HG03558 (cell line): Measurements from ENCODE around the gene HSDL2.
"Not testable (repeated sequence)": the region's sequence is repeated elsewhere in the genome, so short reads cannot be mapped to it uniquely, and the experiment has no call there.

ENCODE experiments used
- ATAC-seq: cut with Tn5 transposase; IDR thresholded peaks from one replicate; pipeline ENCODE4 v1.9.1; 2021; ENCODE audit warnings: moderate number of reproducible peaks; ENCODE audit not compliant: unreplicated experiment; ENCODE audit errors: extremely low read depth

HSDL2 gene

DNA sequence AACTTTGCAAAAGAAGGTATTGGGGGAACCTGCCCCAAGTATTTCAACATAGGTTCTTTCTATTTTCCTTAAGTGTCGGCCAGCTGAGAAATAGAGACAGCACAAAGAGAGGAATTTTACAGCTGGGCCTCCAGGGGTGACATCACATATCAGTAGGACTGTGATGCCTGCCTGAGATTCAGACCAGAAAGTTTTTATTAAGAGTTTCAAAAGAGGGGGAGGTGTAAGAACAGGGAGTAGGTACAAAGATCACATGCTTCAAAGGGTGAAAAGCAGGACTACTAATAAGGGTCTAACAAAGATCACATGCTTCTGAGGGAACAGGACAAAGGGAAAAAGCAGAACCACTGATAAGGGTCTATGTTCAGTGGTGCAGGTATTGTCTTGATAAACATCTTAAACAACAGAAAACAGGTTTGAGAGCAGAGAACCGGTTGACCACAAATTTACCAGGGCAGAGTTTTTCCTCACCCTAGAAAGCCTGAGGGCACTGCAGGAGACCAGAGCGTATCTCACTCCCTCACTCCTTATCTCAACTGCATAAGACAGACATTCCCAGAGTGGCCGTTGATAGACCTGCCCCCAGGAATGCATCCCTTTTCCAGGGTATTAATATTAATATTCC, 12.1 kb downstream of the HSDL2 start:
- ATAC-seq: not testable (repeated sequence)

DNA sequence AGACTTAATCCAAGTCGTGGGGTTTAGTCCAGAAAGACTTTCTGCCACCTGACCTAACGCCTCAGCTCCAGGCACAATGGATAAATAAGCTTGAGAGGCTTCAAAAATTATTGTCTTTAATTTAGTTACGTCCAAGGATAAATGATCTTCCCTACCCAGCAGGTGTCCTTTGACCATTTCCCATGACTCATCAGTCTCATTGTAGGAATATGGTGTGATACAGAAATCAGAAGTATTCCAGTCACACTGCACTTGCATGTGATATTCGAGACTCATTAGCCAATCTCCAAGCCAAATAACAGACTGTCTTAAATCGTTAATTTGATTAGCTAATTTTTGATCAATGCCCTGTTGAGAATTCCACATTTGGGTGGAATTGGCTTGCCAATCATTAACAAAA, 13.2 kb downstream of the HSDL2 start:
- not testable (repeated sequence) for ATAC-seq

DNA sequence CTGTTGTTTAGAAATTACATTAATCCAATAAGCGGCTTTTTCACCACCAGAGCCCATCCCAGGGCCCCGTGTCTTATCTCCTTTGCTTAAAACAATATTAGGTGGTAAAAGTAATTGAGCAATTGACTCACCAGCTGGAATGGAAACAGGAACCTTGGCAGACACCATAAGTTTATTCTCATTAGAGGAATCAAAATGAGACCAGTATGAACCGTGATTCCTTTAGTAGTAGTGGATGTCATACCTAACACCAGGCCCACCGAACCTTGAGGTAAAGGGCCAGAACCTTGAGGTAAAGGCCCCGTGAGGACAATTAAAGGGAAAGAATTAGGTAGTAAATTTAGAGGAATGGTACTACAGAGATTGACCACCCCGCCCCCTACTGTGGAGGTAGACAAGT, 16.5 kb downstream of the HSDL2 start:
- ATAC-seq: no peak

DNA sequence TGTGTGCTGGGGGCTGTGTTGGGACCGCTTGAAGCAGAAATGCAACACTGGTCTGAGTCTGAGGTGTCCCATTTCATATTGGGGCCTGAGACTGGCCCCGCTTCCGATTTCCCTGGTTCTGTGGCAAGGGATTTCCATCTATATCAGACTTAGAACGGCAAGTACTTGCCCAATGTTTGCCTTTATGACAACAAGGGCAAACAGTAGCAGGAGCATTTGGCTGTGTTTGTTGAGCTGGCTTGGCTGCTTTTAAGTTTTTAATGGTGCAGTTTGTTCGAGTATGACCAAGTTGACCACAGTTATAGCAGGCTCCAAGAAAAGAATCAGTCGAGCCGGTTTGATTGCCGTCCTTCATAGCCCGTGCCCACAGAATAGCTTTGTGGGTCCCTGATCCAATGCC, 17.0 kb downstream of the HSDL2 start:
- ATAC-seq: no peak

DNA sequence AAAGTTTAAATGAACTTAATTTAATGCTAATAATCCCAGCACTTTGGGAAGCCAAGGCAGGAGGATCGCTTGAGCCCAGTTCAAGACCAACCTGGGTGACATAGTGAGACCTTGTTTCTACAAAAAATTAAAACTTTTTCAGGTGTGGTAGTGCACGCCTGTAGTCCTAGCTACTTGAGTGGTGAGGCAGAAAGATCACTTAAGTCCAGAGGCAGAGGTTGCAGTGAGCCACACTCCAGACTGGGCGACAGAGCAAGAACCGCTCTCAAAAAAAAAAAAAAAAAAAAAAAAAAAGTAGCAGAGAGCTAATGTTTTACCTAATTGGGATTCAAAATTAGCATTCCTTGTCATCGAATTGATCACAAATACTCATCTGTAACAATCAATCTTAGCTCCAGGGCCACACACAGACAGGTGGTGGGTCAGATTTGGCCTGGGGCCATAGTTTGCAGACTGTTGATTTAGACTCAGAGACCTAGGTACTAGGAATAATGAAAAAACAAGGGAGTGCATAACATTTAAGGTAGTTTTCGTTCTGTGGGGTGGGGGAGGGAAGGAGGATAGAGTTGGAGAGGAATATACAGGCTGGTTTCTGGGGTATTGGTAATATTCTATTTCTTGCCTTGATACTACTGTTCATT, 21.4 kb downstream of the HSDL2 start:
- ATAC-seq: no peak

DNA sequence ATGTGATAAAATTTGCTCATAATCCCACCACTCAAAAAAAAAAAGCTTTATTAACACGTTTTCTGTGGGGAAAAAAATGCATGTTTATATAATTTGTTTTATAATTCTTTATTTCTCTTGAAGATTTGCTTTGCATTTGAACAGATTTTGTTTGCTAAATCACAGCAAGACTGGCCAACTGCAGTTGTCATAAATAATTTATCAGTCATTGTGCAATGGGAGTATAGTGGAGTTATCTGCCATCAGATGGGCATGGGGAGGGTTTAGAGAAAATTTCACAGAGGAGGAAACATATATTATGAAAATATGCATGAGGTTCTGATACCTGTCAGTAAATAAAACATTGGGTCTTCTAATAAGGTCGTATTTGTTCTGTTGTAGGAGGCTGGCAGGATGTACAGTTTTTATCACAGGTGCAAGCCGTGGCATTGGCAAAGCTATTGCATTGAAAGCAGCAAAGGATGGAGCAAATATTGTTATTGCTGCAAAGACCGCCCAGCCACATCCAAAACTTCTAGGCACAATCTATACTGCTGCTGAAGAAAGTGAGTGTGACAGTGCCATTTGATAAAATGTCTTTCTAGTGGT, 23.8 kb downstream of the HSDL2 start:
- ATAC-seq: no peak

DNA sequence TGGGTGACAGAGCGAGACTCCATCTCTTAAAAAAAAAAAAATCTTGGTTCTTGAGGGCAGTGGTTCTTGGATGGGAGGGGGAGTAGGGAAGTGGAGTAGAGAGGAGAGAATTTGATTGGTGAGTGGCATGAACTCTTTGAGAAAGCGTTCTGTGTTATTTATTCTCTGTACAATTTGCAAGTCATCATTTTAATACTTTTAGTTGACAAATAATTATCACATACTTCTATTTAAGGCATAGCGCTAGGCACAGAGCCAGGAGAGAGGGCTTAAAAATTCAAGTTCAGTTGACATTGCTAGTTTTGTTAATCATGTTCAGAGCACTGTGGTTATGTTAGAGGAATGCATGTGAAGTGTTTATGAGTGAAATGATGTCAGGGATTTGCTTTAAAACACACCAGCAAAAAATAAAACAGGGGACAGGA, 24.6 kb downstream of the HSDL2 start:
- ATAC-seq: no peak

DNA sequence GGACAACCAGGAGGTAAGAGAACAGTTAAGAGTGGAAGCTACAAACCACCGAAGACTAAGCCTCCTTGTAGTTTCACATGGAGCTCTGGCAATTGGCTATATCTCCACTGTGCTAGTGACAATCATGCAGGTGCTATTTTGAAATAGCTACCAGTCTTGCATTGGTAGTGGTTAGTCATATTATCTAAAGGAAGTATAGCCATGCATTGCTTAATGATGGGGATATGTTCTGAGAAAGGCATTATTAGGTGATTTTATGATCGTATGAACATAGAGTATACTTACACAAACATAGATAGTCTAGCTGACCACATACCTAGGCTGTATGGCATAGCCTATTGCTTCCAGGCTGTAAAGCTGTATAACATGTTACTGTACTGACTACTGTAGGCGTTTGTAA, 28.4 kb downstream of the HSDL2 start:
- ATAC-seq: no peak

DNA sequence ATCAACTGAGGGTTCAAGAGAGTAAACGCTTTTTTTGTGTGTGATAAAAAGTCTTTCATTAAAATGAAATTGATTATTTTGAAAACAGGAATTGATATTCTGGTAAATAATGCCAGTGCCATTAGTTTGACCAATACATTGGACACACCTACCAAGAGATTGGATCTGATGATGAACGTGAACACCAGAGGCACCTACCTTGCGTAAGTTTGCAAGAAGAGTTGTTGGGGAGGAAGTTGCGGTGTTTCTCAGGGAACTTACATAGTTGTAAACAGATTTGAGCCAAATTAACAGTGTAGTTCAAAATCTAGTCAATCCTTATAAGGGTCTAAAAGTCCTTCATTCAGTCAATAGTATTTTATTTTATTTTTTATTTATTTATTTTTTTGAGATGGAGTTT, 28.9 kb downstream of the HSDL2 start:
- ATAC-seq: no peak

DNA sequence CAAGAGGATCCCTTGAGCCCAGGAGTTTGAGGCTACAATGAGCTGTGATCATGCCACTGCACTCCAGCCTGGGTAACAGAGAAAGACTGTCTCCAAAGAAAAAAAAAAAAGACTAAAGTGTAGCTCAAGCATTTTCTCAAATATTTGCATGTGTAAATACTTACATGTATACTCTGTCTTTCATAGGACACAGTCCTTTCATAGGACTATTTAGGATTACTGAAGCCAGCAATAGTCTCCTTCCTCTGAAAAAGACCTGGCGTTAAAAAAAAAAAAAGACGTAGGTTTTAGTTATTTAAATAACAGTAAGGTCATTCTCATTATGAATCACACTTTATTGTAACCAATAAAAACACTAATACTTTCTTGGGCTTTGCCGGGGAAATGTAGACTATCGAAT, 29.9 kb downstream of the HSDL2 start:
- no peak for ATAC-seq

DNA sequence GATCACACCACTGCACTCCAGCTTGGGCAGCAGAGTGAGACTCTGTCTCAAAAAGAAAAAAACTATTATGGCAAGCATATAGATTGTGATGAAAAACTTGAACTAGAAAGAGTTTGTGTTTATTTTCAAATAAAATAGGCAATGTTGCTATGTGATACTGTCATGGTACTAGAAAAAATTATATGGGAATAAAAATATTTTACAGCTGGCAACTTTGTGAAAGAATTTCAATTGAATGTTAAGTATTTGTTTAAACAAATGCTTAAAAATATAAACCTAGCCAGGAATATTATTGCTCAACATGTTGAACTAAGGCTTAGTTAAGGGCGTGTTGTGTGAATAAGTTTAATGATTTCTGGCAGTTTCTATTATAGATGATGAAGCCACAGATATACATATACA, 31.7 kb downstream of the HSDL2 start:
- no peak for ATAC-seq

DNA sequence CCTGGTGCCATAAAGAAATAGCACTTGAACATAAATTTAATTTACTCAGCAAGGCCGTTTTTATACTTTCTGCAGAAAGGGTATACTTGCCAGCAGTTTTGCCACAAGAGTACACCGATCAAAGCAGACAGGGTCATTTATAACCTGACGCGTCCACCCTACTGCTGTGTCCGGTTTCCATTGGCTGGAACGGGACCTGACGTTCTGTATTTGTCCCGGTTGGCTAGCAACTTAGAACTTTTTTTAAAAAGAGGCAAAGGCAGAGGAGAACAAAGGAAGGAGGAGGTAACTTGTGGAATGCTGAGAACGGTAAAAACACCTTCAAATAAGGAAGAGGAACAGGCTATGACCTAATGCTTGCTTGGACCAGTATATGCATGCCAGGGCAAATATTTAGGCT, 33.8 kb downstream of the HSDL2 start:
- ATAC-seq: not testable (repeated sequence)

DNA sequence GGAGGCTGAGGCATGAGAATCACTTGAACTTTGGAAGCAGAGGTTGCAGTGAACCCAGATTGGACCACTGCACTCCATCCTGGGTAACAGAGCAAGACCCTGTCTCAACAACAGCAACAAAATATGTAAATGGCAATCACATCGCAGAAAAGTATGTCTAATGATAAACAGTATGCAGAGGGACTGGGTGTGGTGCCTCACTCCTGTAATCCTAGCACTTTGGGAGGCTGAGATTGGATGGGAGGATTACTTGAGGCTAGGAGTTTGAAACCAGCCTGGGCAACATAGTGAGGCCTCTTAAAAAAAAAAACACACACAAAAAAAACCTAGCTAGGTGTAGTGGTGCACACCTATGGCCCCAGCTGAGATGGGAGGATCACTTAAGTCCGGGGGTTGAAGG, 40.3 kb downstream of the HSDL2 start:
- ATAC-seq: no peak

DNA sequence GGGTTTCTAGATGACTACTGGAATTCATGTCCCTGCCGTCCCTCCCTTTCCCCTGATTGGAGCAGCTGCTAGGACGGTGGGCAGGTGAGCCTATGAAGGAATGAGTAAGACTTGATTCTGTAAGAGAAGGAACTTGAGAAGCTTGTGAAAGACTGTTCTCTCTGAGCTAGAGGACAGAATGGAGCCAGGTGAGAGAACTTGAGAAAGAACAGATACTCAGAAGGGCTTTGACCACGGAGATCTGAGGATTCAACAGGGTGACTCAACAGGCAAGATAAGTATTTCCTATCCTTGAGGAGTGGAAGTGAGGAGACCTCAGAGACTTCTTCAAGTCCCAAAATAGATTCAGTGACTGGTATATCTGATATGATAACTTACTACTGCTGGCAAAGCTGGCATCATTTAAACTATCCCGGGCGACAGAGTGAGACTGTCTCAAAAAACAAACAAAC, 41.9 kb downstream of the HSDL2 start:
- no peak for ATAC-seq

DNA sequence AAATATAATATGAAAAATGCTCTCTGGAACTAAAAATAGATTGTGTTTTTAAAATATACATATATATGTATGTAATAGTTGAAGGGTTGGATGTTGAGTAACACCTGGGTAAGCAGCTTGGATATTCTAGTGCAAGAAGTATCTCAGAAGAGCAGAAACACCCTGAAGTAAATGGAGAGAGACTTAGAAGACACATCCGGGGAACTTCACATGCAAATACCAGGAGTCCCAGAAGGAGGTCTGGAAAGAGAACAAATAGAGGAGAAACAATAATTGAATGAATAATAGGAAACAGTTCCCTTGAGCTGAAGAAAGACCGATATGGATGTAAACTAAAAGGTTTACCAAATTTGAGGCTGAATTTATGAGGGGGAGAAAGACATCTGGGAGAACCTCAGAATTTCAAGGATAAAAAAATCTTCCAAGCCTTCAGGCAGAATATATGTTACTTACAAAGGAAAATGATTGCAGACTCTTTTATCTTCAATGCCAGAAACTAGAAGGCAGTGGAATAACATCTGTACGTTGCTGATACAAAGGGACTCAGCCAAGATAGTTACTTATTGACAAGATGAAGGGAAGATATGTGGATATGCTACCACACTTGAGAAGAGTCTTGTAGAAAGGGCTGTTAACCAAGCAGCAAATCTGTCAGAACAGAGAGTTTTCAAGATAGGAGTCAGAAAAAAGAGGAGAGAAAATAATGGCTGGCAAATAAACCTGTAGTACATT, 42.7 kb downstream of the HSDL2 start:
- no peak for ATAC-seq

DNA sequence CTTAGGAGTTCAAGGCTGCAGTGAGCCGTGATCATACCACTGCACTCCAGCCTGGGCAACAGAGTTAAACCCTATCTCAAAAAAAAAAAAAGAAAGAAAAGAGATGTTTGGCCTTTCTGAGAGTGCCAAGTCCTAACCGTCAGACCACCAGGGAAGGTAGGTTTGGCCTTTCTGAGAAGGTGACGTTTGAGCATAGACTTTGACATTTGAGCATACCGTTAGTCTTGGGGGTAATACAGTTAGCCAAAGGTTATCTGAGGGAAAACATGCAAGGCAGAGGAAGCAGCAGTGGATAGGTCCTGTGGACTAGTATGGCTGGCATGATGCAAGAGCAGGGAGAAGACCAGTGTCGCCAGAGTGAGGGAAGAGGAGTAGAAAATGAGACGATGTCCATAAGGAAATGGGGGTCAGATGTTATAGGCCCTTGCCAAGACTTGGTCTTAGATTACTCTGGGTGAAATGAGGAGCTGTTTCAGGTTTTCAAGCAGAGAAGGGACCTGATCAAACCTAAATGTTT, 50.2 kb downstream of the HSDL2 start:
- ATAC-seq: no peak

DNA sequence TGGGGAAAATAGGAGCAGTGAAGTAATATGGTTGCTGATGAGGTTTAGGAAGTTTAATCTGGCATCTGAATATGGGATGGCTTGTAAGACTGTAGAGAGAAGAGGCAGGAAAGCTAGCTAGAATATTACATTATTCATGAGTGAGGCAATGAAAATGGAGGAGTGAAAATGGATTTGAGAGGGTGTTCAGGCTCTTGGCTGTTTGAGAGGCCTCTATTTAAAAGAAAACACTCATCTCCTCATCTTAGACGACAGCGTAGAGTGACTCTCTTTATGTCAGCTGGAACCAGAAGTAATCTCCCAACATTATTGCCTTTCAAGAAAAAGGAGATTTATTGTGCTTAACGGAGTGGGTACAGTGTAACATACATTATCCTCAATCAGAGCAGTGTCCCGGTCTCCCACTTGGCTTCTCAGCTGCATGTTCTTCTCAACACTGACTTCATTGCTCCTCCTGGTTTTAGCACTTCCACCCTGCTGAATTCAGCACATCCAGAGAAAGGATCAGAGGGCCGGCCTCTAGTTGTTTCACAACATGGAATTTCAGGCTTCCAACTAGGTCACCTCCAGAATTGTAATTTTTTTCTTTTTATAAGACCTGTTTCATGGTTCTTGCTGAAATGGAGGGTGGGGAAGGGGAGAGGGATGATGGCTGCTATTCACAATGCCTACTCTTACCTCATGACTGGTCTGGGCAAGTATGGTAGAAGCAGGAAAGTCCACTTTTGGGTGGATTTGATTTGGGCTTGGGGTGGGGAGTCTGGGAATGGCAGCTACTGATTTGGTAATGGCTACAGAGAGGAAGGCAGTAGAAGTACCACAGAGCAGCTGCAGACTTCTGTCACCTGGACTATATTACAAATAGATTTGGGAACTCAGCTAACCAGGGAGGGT, 53.8 kb downstream of the HSDL2 start:
- ATAC-seq: no peak

DNA sequence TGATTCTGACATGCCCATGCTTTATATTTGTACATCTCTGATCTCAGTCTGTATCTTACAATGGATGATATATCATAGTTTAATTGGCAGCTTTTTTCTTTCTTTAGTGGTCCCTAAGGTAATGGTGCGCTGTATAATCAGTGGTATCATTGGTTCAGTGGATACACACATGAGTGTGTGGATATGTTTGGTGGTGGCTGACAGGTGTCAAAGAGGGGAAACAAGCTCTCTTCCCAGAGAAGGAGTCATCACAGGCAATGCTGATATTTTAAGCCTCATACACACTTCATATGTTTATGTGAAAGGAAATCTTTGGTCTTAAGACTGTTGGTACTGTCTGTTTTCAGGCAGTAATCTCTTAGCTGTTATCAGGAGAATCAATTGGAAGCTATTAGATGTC, 54.6 kb downstream of the HSDL2 start:
- ATAC-seq: no peak

DNA sequence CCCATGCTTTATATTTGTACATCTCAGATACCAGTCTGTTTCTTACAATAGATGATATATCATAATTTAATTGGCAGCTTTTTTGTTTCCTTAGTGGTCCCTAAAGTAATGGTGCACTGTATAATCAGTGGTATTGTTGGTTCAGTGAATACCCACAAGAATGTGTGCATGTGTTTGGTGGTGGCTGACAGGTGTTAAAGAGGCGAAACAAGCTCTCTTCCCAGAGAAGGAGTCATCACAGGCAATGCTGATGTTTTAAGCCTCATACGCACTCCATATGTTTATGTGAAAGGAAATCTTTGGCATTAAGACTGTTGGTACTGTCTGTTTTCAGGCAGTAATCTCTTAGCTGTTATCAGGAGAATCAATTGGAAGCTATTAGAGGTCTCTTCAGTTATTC, 57.5 kb downstream of the HSDL2 start:
- ATAC-seq: no peak

DNA sequence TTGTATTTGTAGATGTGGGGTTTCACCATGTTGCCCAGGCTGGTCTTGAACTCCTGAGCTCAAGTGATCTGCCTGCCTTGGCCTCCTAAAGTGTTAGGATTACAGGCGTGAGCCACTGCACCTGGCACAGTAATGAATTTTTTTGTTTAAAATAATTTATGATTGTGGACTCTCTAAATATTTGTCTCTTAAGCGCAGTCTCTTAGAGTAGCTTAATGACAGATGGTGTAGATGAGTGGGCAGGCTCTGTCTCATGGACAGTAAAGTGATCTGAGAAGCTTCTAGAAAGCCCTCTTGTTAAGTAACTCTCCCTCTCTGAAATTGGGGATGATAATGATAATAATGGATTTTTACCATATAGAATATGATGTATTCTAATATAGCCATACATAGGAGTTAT, 59.3 kb downstream of the HSDL2 start:
- ATAC-seq: no peak
